Measurements from ENCODE around the gene PDF. TPM values are rescaled to one million over a fixed set of nuclear protein-coding genes. Genes with fewer than 3 reads are reported as not detected.

Gene PDF
- total and polyA plus RNA-seq, 2 of the 13 experiments (the other 11 are each of a cell fraction or from before 2014, with no cell fraction given) = 12.4 to 48.8 TPM

GRCh38 chr16:69351309-69352027 is 21.1 kb upstream of the PDF start, which contains the start of gene TMED6 (continued):
- TF ChIP-seq NONO (IDR thresholded peaks at IDR 0.05) (no peak), NONO (CRISPR knock-in tag; conservative IDR thresholded peaks at IDR 0.05) (0 out of 2 replicates have a peak, but pooled peaks have one; percentile 58), PAF1 (CRISPR knock-in tag; IDR thresholded peaks at IDR 0.05) (no peak), UBTF (CRISPR knock-in tag; IDR thresholded peaks at IDR 0.05) (peak; percentile 33; the same call in 1 of the 2 replicates), SRSF9 (IDR thresholded peaks at IDR 0.05; ENCODE audit: borderline replicate concordance, insufficient read depth, low read depth, low read length, poor library complexity, severe bottlenecking) (no peak), ZNF674 (CRISPR knock-in tag; IDR thresholded peaks at IDR 0.05; ENCODE audit: low read depth) (no peak), MTERF4 (CRISPR knock-in tag; IDR thresholded peaks at IDR 0.05) (peak; percentile 51; the same call in 1 of the 2 replicates), PREB (CRISPR knock-in tag; IDR thresholded peaks at IDR 0.05) (0 out of 2 replicates have a peak, but pooled peaks have one; percentile 38), HNF1A (IDR thresholded peaks at IDR 0.05; ENCODE audit: low read depth) (peak; percentile 94), HNF1A (CRISPR knock-in tag; IDR thresholded peaks at IDR 0.05; ENCODE audit: borderline replicate concordance) (peak; percentile 95), KDM5B (CRISPR knock-in tag; IDR thresholded peaks at IDR 0.05; ENCODE audit: borderline replicate concordance) (peak; percentile 47; the same call in 1 of the 2 replicates), FOXA3 (CRISPR knock-in tag; IDR thresholded peaks at IDR 0.05) (peak; percentile 37; the same call in 1 of the 2 replicates), SNAI1 (CRISPR knock-in tag; IDR thresholded peaks at IDR 0.05; ENCODE audit: borderline replicate concordance) (0 out of 2 replicates have a peak, but pooled peaks have one; percentile 37), TRIM24 (CRISPR knock-in tag; IDR thresholded peaks at IDR 0.05) (no peak), RAD51 (IDR thresholded peaks at IDR 0.05; ENCODE audit: borderline replicate concordance) (no peak), HNF1B (CRISPR knock-in tag; IDR thresholded peaks at IDR 0.05) (peak; percentile 99), POGZ (CRISPR knock-in tag; IDR thresholded peaks at IDR 0.05) (peak; percentile 48; the same call in 1 of the 2 replicates), ZNF878 (CRISPR knock-in tag; IDR thresholded peaks at IDR 0.05) (no peak), MIXL1 (CRISPR knock-in tag; IDR thresholded peaks at IDR 0.05) (peak; percentile 30; the same call in 1 of the 2 replicates)
